Measurements from ENCODE around the gene IRX5. TPM values are rescaled to one million over a fixed set of nuclear protein-coding genes. Genes with fewer than 3 reads are reported as not detected.

Gene IRX5
- polyA plus RNA-seq, 1 donor from 2014 or later = 0.14 TPM

DNA sequence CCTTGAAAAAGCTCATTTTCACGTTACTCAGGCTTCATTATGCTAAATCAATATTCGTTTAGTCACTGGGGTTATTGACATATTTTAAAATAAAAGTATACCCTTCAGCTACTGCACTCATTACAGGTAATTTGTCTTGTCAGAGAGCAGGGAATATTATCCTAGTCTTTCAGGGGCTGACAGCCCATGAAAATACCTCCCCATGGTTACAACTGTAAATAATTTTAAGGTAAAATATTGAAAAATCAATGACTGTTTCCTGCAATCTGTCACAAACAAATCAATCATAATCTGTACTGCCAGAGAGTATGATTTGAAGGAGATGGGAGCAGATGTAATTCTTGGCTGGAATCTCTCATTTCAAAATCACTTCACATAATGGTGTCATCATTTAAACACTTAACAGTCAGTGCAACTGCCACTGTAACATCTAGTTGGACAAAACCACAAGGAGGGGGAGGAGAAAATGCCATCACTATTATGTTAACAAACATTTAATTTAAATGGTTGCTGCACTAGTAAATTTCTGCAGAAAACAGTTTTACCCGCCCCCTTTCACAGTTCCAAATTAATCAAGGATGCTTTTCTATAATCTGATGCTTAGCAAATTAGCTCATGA, 9.3 kb upstream of the IRX5 start:
- Histone ChIP-seq H3K4me2 (ENCODE audit: low read length) (no peak overlapping the region), H3K9me3 (ENCODE audit: low read length) (no peaks in the 10 kb centered on the region), H2AFZ (ENCODE audit: low read depth, low read length) (no peak overlapping the region), H3K4me3 (ENCODE audit: low read length) (no peak overlapping the region), H3K27me3 (ENCODE audit: insufficient read depth, low read depth, low read length) (peaks cover 67% of the 10 kb centered on the region), H4K20me1 (ENCODE audit: insufficient read depth) (no peaks in the 10 kb centered on the region), H3K9me2 (ENCODE audit: insufficient read depth, low read length) (no peaks in the 10 kb centered on the region), H3K9ac (ENCODE audit: low read length) (no peak overlapping the region), H3K36me3 (ENCODE audit: insufficient read depth, low read length) (no peaks in the 10 kb centered on the region), H3K27ac (ENCODE audit: low read length) (no peak overlapping the region), H3F3A (ENCODE audit: insufficient read depth, low read length, poor library complexity, severe bottlenecking) (no peaks in the 10 kb centered on the region), H3K79me2 (replicated peaks; ENCODE audit: insufficient read depth, low read length) (no peaks in the 10 kb centered on the region)
- TF ChIP-seq, protein P1, sequence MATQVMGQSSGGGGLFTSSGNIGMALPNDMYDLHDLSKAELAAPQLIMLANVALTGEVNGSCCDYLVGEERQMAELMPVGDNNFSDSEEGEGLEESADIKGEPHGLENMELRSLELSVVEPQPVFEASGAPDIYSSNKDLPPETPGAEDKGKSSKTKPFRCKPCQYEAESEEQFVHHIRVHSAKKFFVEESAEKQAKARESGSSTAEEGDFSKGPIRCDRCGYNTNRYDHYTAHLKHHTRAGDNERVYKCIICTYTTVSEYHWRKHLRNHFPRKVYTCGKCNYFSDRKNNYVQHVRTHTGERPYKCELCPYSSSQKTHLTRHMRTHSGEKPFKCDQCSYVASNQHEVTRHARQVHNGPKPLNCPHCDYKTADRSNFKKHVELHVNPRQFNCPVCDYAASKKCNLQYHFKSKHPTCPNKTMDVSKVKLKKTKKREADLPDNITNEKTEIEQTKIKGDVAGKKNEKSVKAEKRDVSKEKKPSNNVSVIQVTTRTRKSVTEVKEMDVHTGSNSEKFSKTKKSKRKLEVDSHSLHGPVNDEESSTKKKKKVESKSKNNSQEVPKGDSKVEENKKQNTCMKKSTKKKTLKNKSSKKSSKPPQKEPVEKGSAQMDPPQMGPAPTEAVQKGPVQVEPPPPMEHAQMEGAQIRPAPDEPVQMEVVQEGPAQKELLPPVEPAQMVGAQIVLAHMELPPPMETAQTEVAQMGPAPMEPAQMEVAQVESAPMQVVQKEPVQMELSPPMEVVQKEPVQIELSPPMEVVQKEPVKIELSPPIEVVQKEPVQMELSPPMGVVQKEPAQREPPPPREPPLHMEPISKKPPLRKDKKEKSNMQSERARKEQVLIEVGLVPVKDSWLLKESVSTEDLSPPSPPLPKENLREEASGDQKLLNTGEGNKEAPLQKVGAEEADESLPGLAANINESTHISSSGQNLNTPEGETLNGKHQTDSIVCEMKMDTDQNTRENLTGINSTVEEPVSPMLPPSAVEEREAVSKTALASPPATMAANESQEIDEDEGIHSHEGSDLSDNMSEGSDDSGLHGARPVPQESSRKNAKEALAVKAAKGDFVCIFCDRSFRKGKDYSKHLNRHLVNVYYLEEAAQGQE (IDR thresholded peaks at IDR 0.05; ENCODE audit: borderline replicate concordance) = no peak
- TF ChIP-seq MXI1 (conservative IDR thresholded peaks at IDR 0.05; ENCODE audit: poor library complexity, severe bottlenecking) (no peak), POLR2AphosphoS5 (IDR thresholded peaks at IDR 0.05) (peak; percentile 73), EP300 (conservative IDR thresholded peaks at IDR 0.05; ENCODE audit: poor library complexity, severe bottlenecking) (peak; percentile 77)

DNA sequence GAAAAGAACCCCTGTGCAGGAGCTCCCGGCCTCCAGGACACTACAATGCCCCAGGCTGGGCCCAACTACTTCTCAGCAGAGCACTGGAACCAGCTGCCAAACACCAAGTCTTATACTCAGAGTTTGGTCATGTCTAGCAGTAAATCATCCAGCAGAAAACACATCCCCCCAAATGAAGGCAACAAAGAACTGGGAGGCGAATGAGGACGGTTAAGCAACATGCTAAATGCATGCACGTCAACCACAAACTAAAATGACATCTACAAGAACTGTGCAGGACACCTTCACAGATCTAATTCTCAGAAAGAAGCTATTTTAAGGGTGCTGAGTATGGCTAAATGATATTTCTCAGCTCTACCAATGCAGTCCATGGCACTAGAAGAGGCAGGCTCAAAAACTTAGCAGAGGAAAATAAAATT, 7.6 kb upstream of the IRX5 start:
- Histone ChIP-seq H3K36me3 (ENCODE audit: insufficient read depth, low read length) (no peaks in the 10 kb centered on the region), H2AFZ (ENCODE audit: low read depth, low read length) (no peak overlapping the region), H3K4me2 (ENCODE audit: low read length) (no peak overlapping the region), H3K9me3 (ENCODE audit: low read length) (no peaks in the 10 kb centered on the region), H3K27me3 (ENCODE audit: insufficient read depth, low read depth, low read length) (peaks cover 81% of the 10 kb centered on the region), H3K9ac (ENCODE audit: low read length) (no peak overlapping the region), H3K79me2 (replicated peaks; ENCODE audit: insufficient read depth, low read length) (no peaks in the 10 kb centered on the region), H3K9me2 (ENCODE audit: insufficient read depth, low read length) (no peaks in the 10 kb centered on the region), H3K4me3 (ENCODE audit: low read length) (no peak overlapping the region), H3K27ac (ENCODE audit: low read length) (no peak overlapping the region), H3F3A (ENCODE audit: insufficient read depth, low read length, poor library complexity, severe bottlenecking) (no peaks in the 10 kb centered on the region), H4K20me1 (ENCODE audit: insufficient read depth) (no peaks in the 10 kb centered on the region)
- TF ChIP-seq EZH2 (IDR thresholded peaks at IDR 0.05; ENCODE audit: borderline replicate concordance, insufficient read depth, low read length, poor library complexity, severe bottlenecking) = no peak
- TF ChIP-seq POLR2AphosphoS5 (IDR thresholded peaks at IDR 0.05) = no peak
- no peak for TF ChIP-seq TAF1 (IDR thresholded peaks at IDR 0.05; ENCODE audit: low read depth)
- no peak for TF ChIP-seq RAD21 (conservative IDR thresholded peaks at IDR 0.05)
- no peak for TF ChIP-seq EP300 (conservative IDR thresholded peaks at IDR 0.05; ENCODE audit: poor library complexity, severe bottlenecking)
- TF ChIP-seq, protein P1 (IDR thresholded peaks at IDR 0.05; ENCODE audit: borderline replicate concordance) = no peak
- TF ChIP-seq, protein P2, sequence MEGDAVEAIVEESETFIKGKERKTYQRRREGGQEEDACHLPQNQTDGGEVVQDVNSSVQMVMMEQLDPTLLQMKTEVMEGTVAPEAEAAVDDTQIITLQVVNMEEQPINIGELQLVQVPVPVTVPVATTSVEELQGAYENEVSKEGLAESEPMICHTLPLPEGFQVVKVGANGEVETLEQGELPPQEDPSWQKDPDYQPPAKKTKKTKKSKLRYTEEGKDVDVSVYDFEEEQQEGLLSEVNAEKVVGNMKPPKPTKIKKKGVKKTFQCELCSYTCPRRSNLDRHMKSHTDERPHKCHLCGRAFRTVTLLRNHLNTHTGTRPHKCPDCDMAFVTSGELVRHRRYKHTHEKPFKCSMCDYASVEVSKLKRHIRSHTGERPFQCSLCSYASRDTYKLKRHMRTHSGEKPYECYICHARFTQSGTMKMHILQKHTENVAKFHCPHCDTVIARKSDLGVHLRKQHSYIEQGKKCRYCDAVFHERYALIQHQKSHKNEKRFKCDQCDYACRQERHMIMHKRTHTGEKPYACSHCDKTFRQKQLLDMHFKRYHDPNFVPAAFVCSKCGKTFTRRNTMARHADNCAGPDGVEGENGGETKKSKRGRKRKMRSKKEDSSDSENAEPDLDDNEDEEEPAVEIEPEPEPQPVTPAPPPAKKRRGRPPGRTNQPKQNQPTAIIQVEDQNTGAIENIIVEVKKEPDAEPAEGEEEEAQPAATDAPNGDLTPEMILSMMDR (IDR thresholded peaks at IDR 0.05; ENCODE audit: poor library complexity, severe bottlenecking) = no peak
- TF ChIP-seq MXI1 (conservative IDR thresholded peaks at IDR 0.05; ENCODE audit: poor library complexity, severe bottlenecking) = no peak
- no peak for TF ChIP-seq SMC3 (conservative IDR thresholded peaks at IDR 0.05; ENCODE audit: poor library complexity)

All from neural cell (in vitro differentiated cells).